GM18861 (cell line): Measurements from ENCODE around the gene TTF1.
"Not testable (repeated sequence)": the region's sequence is repeated elsewhere in the genome, so short reads cannot be mapped to it uniquely, and the experiment has no call there.

Experiments
- ATAC-seq: cut with Tn5 transposase; IDR thresholded peaks from one replicate; pipeline ENCODE4 v1.9.1; 2021; ENCODE audit not compliant: unreplicated experiment

Gene TTF1

GRCh38 chr9:132412089-132412488 lies 5.4 kb upstream of the TTF1 start:
- ATAC-seq, result no peak

GRCh38 chr9:132411091-132411508 lies 4.5 kb upstream of the TTF1 start:
- ATAC-seq, result peak; percentile 45

- ATAC-seq, result no peak
Measured at GRCh38 chr9:132410642-132411041, 4.0 kb upstream of the TTF1 start.

- no peak for ATAC-seq
Measured at GRCh38 chr9:132409828-132410528, 3.3 kb upstream of the TTF1 start, which contains the start of gene CFAP77. Gene CFAP77 (plus strand): TSS chr9:132410211. CDS start chr9:132410272, 61 bp downstream.

- ATAC-seq, result no peak
Measured at GRCh38 chr9:132408521-132408920, 1.9 kb upstream of the TTF1 start.

GRCh38 chr9:132407196-132407595 lies 556 bp upstream of the TTF1 start:
- no peak for ATAC-seq

- ATAC-seq, result no peak
Measured at GRCh38 chr9:132404228-132404881, 2.3 kb downstream of the TTF1 start.

- no peak for ATAC-seq
Measured at GRCh38 chr9:132401824-132402223, 4.8 kb downstream of the TTF1 start.

- no peak for ATAC-seq
Measured at GRCh38 chr9:132395560-132395959, 11.1 kb downstream of the TTF1 start.

- no peak for ATAC-seq
Measured at GRCh38 chr9:132391449-132391848, 15.2 kb downstream of the TTF1 start.

- ATAC-seq, result no peak
Measured at GRCh38 chr9:132390966-132391365, 15.7 kb downstream of the TTF1 start.

- ATAC-seq, result no peak
Measured at GRCh38 chr9:132387133-132387532, 19.5 kb downstream of the TTF1 start.

GRCh38 chr9:132384376-132384775 lies 22.3 kb downstream of the TTF1 start:
- ATAC-seq, result peak; percentile 48

GRCh38 chr9:132383462-132383883 lies 23.2 kb downstream of the TTF1 start:
- ATAC-seq, result no peak

GRCh38 chr9:132381966-132382541 lies 24.6 kb downstream of the TTF1 start:
- ATAC-seq, result peak; percentile 46

- ATAC-seq, result not testable (repeated sequence)
Measured at GRCh38 chr9:132378416-132378815, 28.2 kb downstream of the TTF1 start.

GRCh38 chr9:132377769-132378168 lies 28.9 kb downstream of the TTF1 start:
- ATAC-seq, result not testable (repeated sequence)

- ATAC-seq, result no peak
Measured at GRCh38 chr9:132372177-132373095, 34.2 kb downstream of the TTF1 start.

GRCh38 chr9:132370592-132370991 lies 36.0 kb downstream of the TTF1 start:
- no peak for ATAC-seq

- no peak for ATAC-seq
Measured at GRCh38 chr9:132369421-132369820, 37.2 kb downstream of the TTF1 start.
